Measurements from ENCODE around the gene LRP10. TPM values are rescaled to one million over a fixed set of nuclear protein-coding genes. Genes with fewer than 3 reads are reported as not detected.

Gene LRP10
- total RNA-seq, 6 donors from 2014 or later: 90.2 to 169 (median 149) TPM

DNA sequence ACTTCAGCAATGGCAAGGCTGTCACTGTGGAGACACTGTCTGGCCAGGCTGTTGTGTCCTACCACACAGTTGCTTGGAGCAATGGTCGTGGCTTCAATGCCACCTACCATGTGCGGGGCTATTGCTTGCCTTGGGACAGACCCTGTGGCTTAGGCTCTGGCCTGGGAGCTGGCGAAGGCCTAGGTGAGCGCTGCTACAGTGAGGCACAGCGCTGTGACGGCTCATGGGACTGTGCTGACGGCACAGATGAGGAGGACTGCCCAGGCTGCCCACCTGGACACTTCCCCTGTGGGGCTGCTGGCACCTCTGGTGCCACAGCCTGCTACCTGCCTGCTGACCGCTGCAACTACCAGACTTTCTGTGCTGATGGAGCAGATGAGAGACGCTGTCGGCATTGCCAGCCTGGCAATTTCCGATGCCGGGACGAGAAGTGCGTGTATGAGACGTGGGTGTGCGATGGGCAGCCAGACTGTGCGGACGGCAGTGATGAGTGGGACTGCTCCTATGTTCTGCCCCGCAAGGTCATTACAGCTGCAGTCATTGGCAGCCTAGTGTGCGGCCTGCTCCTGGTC is 4.3 kb downstream of the LRP10 start:
- Histone ChIP-seq H3K9me3 (no peaks in the 10 kb centered on the region), H3K36me3 (peaks cover 42 to 65% (median 55%) of the 10 kb centered on the region in 4 donors), H3K4me1 (peaks cover 10 to 27% (median 17%) of the 10 kb centered on the region in 4 donors), H3K27ac (no peak overlapping the region), H3K4me3 (no peak overlapping the region), H3K27me3 (no peaks in the 10 kb centered on the region)
- DNase-seq: no peak
- TF ChIP-seq, protein P1, sequence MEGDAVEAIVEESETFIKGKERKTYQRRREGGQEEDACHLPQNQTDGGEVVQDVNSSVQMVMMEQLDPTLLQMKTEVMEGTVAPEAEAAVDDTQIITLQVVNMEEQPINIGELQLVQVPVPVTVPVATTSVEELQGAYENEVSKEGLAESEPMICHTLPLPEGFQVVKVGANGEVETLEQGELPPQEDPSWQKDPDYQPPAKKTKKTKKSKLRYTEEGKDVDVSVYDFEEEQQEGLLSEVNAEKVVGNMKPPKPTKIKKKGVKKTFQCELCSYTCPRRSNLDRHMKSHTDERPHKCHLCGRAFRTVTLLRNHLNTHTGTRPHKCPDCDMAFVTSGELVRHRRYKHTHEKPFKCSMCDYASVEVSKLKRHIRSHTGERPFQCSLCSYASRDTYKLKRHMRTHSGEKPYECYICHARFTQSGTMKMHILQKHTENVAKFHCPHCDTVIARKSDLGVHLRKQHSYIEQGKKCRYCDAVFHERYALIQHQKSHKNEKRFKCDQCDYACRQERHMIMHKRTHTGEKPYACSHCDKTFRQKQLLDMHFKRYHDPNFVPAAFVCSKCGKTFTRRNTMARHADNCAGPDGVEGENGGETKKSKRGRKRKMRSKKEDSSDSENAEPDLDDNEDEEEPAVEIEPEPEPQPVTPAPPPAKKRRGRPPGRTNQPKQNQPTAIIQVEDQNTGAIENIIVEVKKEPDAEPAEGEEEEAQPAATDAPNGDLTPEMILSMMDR (IDR thresholded peaks at IDR 0.05): no peak
- TF ChIP-seq POLR2A (IDR thresholded peaks at IDR 0.05) (no peak), EP300 (IDR thresholded peaks at IDR 0.05) (no peak), POLR2AphosphoS5 (IDR thresholded peaks at IDR 0.05) (no peak)
- 98 to 100% methylated on average over 13 to 18 of the region's 20 CpGs for WGBS, 2 donors
- no peak for ATAC-seq (ENCODE audit: low FRiP score in 2 of 2)

DNA sequence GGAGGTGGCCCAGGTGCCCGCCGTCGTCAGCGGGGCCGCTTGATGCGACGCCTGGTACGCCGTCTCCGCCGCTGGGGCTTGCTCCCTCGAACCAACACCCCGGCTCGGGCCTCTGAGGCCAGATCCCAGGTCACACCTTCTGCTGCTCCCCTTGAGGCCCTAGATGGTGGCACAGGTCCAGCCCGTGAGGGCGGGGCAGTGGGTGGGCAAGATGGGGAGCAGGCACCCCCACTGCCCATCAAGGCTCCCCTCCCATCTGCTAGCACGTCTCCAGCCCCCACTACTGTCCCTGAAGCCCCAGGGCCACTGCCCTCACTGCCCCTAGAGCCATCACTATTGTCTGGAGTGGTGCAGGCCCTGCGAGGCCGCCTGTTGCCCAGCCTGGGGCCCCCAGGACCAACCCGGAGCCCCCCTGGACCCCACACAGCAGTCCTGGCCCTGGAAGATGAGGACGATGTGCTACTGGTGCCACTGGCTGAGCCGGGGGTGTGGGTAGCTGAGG is 5.5 kb downstream of the LRP10 start:
- Histone ChIP-seq H3K4me3 (no peak overlapping the region), H3K27ac (no peak overlapping the region), H3K9me3 (no peaks in the 10 kb centered on the region), H3K36me3 (peaks cover 42 to 65% (median 55%) of the 10 kb centered on the region in 4 donors), H3K27me3 (no peaks in the 10 kb centered on the region), H3K4me1 (peaks cover 10 to 23% (median 13%) of the 10 kb centered on the region in 4 donors)
- DNase-seq: peak in 1 of 2 donors; percentile 81
- WGBS, 2 donors: 98% methylated on average over 8 to 22 of the region's 22 CpGs
- TF ChIP-seq POLR2AphosphoS5 (IDR thresholded peaks at IDR 0.05): no peak
- TF ChIP-seq POLR2A (IDR thresholded peaks at IDR 0.05): no peak
- TF ChIP-seq, protein P1 (IDR thresholded peaks at IDR 0.05): no peak
- TF ChIP-seq EP300 (IDR thresholded peaks at IDR 0.05): no peak
- ATAC-seq (ENCODE audit: low FRiP score in 2 of 2): no peak

- DNase-seq (no peak), ATAC-seq (ENCODE audit: low FRiP score in 2 of 2) (no peak)
- Histone ChIP-seq H3K27ac (no peak overlapping the region), H3K9me3 (no peaks in the 10 kb centered on the region), H3K36me3 (peaks cover 41 to 60% (median 51%) of the 10 kb centered on the region in 4 donors), H3K27me3 (no peaks in the 10 kb centered on the region), H3K4me3 (no peak overlapping the region), H3K4me1 (peaks cover 9 to 26% (median 17%) of the 10 kb centered on the region in 4 donors)
- 77 to 83% methylated on average over 7 to 8 of the region's 8 CpGs for WGBS, 2 donors
- no peak for TF ChIP-seq POLR2AphosphoS5 (IDR thresholded peaks at IDR 0.05)
- TF ChIP-seq POLR2A (IDR thresholded peaks at IDR 0.05): no peak
- TF ChIP-seq, protein P1 (IDR thresholded peaks at IDR 0.05): no peak
- TF ChIP-seq EP300 (IDR thresholded peaks at IDR 0.05): no peak
These were observed 7.0 kb downstream of the LRP10 start for GRCh38 chr14:22878271-22879246.

DNA sequence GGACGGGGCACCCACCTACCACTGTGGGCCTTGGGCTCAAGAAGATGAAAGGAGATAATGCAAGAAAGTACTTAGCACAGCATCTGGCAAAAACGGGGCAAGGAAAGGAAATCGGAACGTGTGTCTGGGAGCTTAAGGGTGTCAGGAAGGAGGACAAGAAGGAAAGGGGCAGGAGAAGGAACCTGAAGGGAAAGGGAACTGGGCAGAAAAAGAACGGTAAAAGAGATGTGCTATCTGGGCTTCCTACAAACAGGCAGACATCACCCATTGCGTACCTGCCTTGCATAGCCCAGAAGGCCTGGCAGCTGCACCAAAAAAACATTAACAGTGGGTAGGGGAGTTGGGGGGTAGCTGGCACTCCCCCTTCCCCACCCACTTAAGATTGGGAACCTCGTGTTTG is 10.5 kb downstream of the LRP10 start:
- H3K27ac ChIP-seq: no peak overlapping the region
- no peaks in the 10 kb centered on the region for H3K9me3 ChIP-seq

More for the DNA sequence above, 10.5 kb downstream of the LRP10 start:
- DNase-seq (no peak), ATAC-seq (ENCODE audit: low FRiP score in 2 of 2) (no peak)
- no peaks in the 10 kb centered on the region for H3K27me3 ChIP-seq
- TF ChIP-seq EP300 (IDR thresholded peaks at IDR 0.05): no peak
- no peak for TF ChIP-seq POLR2A (IDR thresholded peaks at IDR 0.05)
- TF ChIP-seq POLR2AphosphoS5 (IDR thresholded peaks at IDR 0.05): no peak
- TF ChIP-seq, protein P1 (IDR thresholded peaks at IDR 0.05): no peak
- H3K4me1 ChIP-seq: peaks cover 11 to 27% (median 24%) of the 10 kb centered on the region in 4 donors
- H3K36me3 ChIP-seq: peaks cover 13 to 25% (median 16%) of the 10 kb centered on the region in 4 donors
- H3K4me3 ChIP-seq: no peak overlapping the region
- 34 to 41% methylated on average over 7 of the region's 7 CpGs for WGBS, 2 donors

Data from upper lobe of left lung (tissue), 6 donors.